Measurements from ENCODE around the gene IGFBP2.

GRCh38 chr2:216693414-216694080 is 60.3 kb downstream of the IGFBP2 start:
- TF ChIP-seq POLR2AphosphoS5 (IDR thresholded peaks at IDR 0.05; ENCODE audit: borderline replicate concordance, low read depth, low read length) (no peak), EZH2 (IDR thresholded peaks at IDR 0.05) (no peak)

All from SK-N-MC (cell line).